ENCODE results near the gene TGDS.

DNA sequence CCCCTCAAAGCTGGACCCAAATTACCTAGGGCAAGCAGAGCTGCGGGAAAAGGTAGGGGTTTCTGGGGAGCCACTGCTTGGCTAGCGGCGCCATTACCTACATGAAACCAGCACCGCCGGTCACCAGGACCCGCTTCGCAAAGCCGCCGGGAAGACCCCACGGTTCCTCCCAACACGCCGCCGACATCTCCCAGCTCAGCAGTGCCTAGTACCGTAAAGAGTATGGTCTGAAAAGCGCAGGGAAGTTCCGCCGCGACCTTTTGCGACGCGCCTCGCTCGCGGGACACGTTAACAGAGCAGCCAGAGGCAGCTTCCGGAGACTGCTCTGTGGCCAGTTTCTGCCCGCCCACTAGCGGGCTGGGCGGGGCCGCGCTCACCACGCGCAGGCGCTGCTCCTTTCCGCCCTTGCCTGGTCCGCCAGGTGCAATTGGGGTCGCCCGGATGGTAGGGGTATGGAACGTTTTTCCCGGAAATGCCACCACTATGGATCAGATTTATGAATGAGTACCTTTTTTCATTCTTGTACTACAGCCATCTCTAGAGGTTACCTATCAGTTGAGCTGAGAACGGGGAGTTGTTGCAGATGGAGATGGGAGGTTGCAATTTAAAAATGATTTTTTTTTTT, at the start of gene TGDS:
- TF ChIP-seq CTCF (IDR thresholded peaks at IDR 0.05; ENCODE audit: poor library complexity) = no peak
- TF ChIP-seq EZH2 (IDR thresholded peaks at IDR 0.05; ENCODE audit: borderline replicate concordance) = no peak
- TF ChIP-seq EZH2phosphoT487 (IDR thresholded peaks at IDR 0.05; ENCODE audit: low read depth, severe bottlenecking, unreplicated experiment) = no peak

Measured in hepatocyte (in vitro differentiated cells).